GM18517 (cell line): ENCODE measurements around the gene MYO1A.
A peak's percentile ranks its signal among the peaks of the same experiment; 100 is the strongest.

Source experiments
- ATAC-seq: cut with Tn5 transposase; IDR thresholded peaks from one replicate; pipeline ENCODE4 v1.9.1; 2021; ENCODE audit warnings: mild to moderate bottlenecking, moderate library complexity; ENCODE audit not compliant: unreplicated experiment

Gene MYO1A

GRCh38 chr12:57049890-57050289 lies at the start of gene MYO1A:
TSS of gene MYO1A (minus strand) at chr12:57050129. CDS start at chr12:57048323, 1,806 bp downstream.
- ATAC-seq, result no peak

DNA sequence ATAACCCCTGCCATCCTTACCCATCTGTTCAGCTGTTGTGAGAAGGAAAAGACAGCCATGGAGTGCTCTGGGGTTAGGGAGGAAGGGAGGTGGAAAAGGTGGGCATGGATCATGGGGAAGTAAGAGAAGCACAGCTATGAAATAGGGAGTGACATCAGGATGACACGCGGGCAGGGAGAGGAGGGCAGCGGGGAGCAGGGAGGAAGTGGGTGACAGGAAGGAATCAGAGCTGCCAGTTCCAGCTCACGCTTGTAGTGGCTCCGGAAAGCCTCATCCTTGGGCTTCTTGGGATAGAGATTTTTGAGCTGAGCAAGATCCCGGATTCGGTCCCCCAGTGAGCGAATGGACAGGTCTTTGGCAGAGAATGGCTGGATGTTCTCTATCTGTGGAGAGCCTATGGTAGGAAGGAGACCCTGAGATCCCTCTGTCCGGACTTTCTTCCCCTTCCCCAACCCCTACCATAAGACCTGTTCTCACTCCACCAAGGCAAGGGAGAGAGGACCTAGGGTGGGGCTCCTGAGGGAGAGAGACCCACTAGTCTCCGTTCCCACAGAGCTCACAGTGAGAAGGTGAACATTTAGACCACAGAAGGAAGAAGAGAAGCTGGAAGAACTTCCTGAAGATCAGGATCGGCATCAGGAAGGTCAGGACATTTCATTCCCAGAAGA lies 49.3 kb upstream of the MYO1A start:
- ATAC-seq, result no peak

- ATAC-seq, result no peak
Observed at GRCh38 chr12:57098546-57098945, 48.6 kb upstream of the MYO1A start.

DNA sequence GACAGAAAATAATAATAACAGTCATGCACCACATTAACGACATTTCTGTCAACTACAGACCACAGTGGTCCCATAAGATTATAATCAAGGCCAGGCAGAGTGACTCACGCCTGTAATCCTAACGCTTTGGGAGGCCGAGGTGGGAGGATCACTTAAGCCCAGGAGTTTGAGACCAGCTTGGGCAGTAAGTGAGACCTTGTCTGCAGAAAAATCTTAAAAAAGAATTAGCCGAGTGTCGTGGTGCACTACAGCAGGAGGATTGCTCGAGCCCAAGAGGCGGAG lies 47.6 kb upstream of the MYO1A start:
- ATAC-seq, result no peak

DNA sequence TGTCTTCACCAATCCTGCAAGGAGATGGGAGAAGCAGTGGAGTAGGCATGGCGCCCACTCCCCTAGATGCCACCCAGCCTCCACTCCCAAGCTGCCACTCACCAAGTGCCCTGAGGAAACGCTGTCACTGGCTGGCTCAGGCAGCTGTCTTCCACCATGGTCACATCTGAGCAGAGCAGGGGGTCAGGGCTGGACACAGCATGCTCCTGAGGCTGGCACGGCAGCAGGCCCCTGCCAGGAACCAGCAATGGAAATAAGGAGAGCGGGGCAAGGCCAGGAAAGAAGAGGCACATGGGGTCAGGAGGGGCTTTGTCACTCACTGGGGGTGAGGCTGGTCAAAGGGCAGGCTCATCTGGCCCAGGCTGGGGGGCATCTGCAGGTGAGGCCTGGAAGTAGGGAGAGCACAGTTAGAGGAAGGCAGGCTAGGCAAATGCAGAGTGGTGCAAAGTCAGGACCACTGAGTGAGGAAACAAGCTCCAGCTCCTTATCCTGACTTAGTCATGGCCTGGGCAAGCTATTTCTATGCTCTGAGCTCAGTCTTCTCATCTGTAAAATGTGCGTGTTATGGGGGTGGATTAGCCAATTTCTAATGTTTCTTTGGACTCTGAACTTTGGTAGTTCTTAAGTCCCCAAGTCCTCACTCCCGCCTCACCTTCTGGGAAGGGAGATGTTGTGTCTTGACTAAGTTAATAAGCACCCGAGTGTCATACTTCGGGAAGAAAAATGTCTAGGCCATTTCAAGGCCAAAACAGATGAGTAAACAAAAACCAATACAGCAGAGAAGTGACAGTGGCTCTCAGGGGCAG lies 47.0 kb upstream of the MYO1A start:
- no peak for ATAC-seq

- no peak for ATAC-seq
Observed at GRCh38 chr12:57096099-57096572, 46.2 kb upstream of the MYO1A start.

- ATAC-seq, result no peak
Observed at GRCh38 chr12:57095440-57095839, 45.5 kb upstream of the MYO1A start.

GRCh38 chr12:57094208-57095160 lies 44.6 kb upstream of the MYO1A start:
- ATAC-seq, result no peak

- ATAC-seq, result no peak
Observed at GRCh38 chr12:57093415-57094207, 43.7 kb upstream of the MYO1A start.

- ATAC-seq, result no peak
Observed at GRCh38 chr12:57092876-57093414, 43.0 kb upstream of the MYO1A start.

DNA sequence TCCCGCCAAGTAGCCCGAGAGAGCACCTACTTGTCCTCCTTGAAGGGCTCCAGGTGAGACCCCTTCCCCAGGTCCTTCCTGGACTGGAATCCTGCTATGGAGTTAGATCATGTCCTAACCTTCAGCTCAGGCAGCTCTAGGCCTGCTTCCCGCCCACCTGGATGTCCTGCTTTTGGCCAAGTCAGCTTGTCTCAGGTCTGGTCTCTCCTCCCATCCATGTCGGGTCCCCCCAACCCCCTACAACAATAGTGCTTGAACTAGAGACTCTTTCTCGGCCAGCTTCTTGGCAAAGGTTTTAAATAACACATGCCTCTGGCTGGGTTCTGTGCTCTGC lies 42.6 kb upstream of the MYO1A start:
- ATAC-seq, result no peak

DNA sequence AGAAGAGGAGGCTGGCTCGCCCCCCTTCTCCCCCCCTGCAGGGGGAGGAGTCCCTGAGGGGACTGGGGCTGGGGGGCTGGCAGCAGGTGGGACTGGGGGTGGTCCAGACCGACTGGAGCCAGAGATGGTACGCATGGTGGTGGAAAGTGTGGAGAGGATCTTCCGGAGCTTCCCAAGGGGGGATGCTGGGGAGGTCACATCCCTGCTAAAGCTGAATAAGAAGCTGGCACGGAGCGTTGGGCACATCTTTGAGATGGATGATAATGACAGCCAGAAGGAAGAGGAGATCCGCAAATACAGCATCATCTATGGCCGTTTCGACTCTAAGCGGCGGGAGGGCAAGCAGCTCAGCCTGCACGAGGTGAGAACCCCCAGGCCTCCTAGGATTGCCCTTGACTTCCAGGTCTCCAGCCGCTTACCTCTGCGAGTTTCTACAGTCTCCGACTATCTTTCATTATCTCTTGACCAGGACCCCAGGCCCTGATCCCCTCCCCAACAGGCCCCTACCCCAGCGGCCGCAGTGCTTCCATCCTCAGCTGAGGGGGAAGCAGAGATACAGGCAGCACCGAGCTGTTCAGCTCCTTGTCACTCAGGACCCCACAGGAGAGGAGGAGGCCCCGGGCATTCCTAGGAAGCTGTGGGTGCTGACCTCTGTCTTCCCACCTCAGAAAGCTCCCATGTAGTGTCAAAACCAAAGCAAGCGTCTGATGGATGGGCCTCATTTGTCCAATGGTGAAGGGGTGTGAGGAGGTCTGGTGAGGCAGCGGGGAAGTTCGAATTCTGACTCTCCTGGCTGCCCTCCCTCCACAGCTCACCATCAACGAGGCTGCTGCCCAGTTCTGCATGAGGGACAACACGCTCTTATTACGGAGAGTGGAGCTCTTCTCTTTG lies 42.0 kb upstream of the MYO1A start:
- ATAC-seq, result no peak

GRCh38 chr12:57090924-57091637 lies 41.2 kb upstream of the MYO1A start:
- ATAC-seq, result no peak

DNA sequence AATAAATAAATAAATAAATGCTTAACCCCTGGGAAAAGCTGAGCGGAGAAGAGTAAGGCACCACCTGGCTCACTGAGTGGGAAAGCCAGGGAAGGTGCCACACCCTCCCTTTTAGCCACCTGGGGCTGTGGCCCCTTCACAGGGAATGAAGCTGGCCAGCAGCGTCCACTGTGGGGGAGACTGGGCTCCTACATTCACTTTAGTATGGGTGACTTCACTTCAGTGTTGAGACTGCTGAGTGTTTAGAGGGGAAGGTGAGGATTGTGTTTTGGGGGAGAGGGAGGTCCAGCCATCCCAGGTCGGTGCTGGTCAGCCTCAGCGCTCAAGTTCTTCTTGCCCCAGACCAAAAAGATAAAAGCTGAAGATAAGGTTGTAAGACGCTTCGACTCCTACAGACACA lies 40.6 kb upstream of the MYO1A start:
- no peak for ATAC-seq

GRCh38 chr12:57089271-57090245 lies 39.6 kb upstream of the MYO1A start:
- ATAC-seq, result no peak

DNA sequence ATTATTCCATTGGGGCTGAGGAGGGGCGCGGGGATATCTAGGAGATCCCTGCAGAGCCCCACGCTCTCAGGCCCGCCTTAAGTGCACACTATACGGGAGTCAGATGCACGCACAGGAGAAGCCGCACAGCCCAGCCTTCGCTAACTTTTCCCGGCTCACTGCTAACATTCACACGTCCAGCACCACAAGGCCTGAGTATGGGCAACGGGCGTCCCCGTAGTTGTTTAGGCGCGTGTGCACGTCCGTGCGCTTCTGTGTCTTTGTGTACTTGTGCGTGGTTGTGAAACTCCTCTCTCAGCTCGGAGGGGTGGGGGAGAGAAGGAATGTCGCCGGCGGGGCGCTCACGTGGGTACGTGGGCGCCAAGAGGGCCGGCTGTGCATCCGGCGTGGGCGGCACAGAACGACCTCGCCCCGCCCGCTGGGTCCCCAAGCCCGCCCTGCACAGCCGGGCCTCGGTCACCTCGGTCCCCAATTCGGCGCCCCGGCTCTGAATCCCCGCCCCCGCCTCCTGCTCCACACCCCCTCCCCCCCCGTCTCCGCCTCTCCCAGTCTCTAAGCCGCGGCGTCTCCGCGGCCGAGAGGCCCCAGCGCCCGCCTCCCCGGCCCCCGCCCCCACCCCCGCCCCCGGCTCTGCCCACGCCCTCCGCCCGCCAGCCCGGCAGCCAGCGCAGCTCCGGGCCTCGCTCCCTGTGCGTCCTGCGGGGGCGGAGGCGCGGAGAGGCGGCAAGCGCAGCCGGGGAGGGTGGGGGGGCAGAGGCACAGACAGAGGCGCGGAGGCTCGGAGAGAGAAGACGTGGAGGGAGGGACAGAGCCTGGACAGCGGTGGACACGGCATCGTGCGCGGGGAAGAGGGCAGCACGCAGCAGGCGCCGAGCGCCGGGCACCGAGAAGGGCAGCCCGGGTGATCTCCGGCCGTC lies 38.7 kb upstream of the MYO1A start, which contains the start of gene NAB2:
Gene NAB2 (plus strand): TSS at position 761 of the 917 bp plus-strand sequence. CDS start 158 bp downstream, outside the sequence.
- peak; percentile 43 for ATAC-seq
